Ectodermal cell (in vitro differentiated cells): Measurements from ENCODE around the gene IPO8. TPM values are rescaled to one million over a fixed set of nuclear protein-coding genes. Genes with fewer than 3 reads are reported as not detected.

Source experiments
- H3K27ac ChIP-seq: 2 replicates; pipeline ENCODE4 v1.7.0; 2013; ENCODE audit warnings: mild to moderate bottlenecking, low read depth, low read length; ENCODE audit not compliant: insufficient read depth, poor library complexity, severe bottlenecking
- H3K27me3 ChIP-seq: 2 replicates; pipeline ENCODE4 v1.7.0; 2013; ENCODE audit warnings: mild to moderate bottlenecking, low read length; ENCODE audit not compliant: insufficient read depth, control insufficient read depth, poor library complexity, severe bottlenecking
- H3K36me3 ChIP-seq: one replicate; pipeline ENCODE4 v1.7.0; 2013; ENCODE audit warnings: low read length; ENCODE audit not compliant: control insufficient read depth, insufficient read depth
- H3K4me1 ChIP-seq: one replicate; pipeline ENCODE4 v1.7.0; 2013; ENCODE audit warnings: low read length; ENCODE audit not compliant: control insufficient read depth, insufficient read depth
- H3K4me3 ChIP-seq: 2 replicates; pipeline ENCODE4 v1.7.0; 2013; ENCODE audit warnings: low read depth, low read length, control low read depth; ENCODE audit not compliant: insufficient read depth
- H3K9me3 ChIP-seq: 2 replicates; pipeline ENCODE4 v1.7.0; 2013; ENCODE audit warnings: mild to moderate bottlenecking, low read length, moderate library complexity; ENCODE audit not compliant: control insufficient read depth
- WGBS, 2 experiments: methylation state at CpG; one replicate each; pipeline ENCODE4 v1.1.7; 2013; ENCODE audit warnings: missing lambda C conversion rate in 2 of 2; 5-methylcytosine and 5-hydroxymethylcytosine counted together
- polyA plus RNA-seq, 4 experiments: library from polyadenylated mRNA; stranded (reverse); fragments of 50-300 nt; gene quantifications; one replicate each; pipeline ENCODE4 v1.2.3, GENCODE V29; 2013

The IPO8 gene
- 53.7 TPM for polyA plus RNA-seq (2013, experiment 1 of 4)
- 54.5 TPM for polyA plus RNA-seq (2013, experiment 2 of 4)
- polyA plus RNA-seq (2013, experiment 3 of 4) = 39.2 TPM
- 43.8 TPM for polyA plus RNA-seq (2013, experiment 4 of 4)

DNA sequence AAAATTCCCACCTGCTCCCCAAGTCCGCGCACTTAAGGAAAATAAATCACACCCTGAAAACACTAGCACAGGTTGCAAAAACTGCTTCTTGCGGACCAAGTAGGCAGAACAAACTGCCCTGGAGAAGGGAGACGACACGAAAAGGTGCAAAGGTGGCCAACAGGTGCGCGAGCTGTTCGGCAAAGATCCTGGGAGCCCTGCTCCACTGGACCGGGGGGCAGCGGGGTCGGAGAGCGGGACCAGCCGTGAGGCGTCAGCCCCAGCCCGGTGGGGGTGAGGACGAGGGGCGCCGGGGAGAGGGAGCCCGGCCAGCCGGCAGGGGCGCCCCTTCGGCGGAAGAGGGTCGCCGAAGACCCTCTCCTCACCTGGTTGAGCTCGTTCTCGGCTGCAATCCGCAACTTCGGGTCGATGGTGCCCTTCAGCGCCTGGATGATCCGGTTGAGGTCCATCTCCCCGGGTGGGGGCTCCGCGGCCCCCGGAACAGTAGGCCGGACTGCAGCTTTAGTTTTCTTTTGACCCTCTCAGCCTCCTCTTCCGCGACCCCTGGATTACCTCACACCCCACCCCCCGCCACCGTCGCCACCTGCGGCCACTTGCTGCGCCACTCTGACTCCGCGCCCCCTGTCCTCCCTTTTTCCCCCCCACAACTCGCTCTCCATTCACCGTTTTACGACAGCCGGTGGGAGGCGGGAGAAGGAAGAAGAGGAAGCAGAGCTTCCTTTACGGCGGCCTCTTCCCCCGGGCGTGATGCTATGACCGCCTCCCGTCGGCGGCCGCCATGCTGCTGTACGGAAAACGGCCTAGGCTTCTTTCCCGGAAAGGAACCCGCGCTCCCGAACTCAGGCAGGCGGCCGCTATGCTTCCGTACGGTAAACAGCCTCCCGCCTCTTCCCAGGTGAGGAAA, at the start of gene IPO8:
Gene IPO8, minus strand, starts transcription at position 671 of the 904 bp plus-strand sequence. Its CDS starts 222 bp downstream, at position 449.
- no peak within 1 kb of the TSS for H3K27ac ChIP-seq

DNA sequence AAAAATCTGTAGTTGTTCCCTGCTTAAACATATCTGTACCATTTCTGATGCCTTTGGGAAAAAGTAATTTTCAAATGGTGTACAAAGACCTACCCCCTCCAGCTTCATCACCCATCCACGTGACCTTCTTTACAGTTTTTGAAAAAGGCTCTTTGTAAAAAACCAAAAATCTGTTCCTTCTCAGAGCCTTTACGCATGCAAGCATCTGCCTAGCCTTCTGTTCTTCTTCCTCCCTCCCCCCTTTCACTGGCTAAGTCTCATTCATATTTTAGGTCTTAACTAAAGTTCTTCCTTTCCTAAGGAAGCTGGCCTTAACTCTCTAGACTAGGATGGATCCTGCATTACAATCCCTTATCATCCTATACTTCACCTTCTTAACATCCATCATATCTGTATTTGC, 48.7 kb upstream of the IPO8 start:
- Histone ChIP-seq H3K4me3 (no peak overlapping the region), H3K27ac (no peak overlapping the region), H3K9me3 (no peaks in the 10 kb centered on the region), H3K4me1 (no peaks in the 10 kb centered on the region), H3K27me3 (no peaks in the 10 kb centered on the region), H3K36me3 (peaks cover under 1% of the 10 kb centered on the region)
- 91 to 96% methylated on average over 2 of the region's 2 CpGs for WGBS, 2 experiments

More for the DNA sequence above, at the start of gene IPO8:
- peak within 1 kb of the TSS; percentile 55 for H3K4me3 ChIP-seq
- no peaks in the 10 kb centered on the region for H3K36me3 ChIP-seq
- 0% methylated on average over 71 of the region's 71 CpGs for WGBS, 2 experiments
- no peaks in the 10 kb centered on the region for H3K27me3 ChIP-seq
- H3K4me1 ChIP-seq = peaks cover 9% of the 10 kb centered on the region
- no peaks in the 10 kb centered on the region for H3K9me3 ChIP-seq

DNA sequence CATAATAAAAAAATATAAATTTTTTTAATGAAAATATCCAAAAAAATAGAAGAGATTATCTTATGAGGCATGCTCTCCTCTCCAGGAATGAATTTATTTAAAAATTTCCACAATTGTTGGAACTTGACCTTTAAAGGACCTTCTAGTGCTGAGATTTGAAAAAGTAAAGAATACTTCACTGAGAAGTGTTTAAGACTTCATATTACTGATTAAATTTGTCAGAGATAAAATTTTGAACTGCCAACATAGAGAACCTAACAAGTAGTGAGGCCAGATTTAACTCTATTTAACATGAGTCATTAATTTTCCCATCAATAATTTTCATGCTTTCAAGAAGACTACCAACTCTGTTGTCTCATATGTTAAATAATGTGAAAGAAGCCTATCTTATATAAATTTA, 44.6 kb upstream of the IPO8 start:
- peaks cover 4% of the 10 kb centered on the region for H3K36me3 ChIP-seq
- H3K4me3 ChIP-seq = no peak overlapping the region
- no peak overlapping the region for H3K27ac ChIP-seq
- H3K4me1 ChIP-seq = no peaks in the 10 kb centered on the region
- H3K9me3 ChIP-seq = no peaks in the 10 kb centered on the region
- no peaks in the 10 kb centered on the region for H3K27me3 ChIP-seq

DNA sequence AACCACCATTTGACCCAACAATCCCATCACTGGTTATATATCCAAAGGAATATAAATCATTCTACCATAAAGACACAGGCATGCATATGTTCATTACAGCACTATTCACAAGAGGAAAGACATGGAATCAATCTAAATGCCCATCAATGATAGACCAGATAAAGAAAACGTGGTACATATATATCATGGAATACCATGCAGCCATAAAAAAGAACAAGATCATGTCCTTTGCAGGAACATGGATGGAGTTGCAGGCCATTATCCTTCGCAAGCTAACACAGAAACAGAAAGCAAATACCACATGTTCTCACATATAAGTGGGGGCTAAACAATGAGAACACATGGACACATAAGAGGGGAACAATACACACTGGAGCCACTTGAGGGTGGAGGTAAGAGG, 43.4 kb upstream of the IPO8 start:
- no peaks in the 10 kb centered on the region for H3K9me3 ChIP-seq
- WGBS, 2 experiments = 89 to 100% methylated on average over 2 of the region's 2 CpGs
- no peak overlapping the region for H3K27ac ChIP-seq
- no peaks in the 10 kb centered on the region for H3K27me3 ChIP-seq
- no peaks in the 10 kb centered on the region for H3K4me1 ChIP-seq
- H3K4me3 ChIP-seq = no peak overlapping the region
- peaks cover 4% of the 10 kb centered on the region for H3K36me3 ChIP-seq

DNA sequence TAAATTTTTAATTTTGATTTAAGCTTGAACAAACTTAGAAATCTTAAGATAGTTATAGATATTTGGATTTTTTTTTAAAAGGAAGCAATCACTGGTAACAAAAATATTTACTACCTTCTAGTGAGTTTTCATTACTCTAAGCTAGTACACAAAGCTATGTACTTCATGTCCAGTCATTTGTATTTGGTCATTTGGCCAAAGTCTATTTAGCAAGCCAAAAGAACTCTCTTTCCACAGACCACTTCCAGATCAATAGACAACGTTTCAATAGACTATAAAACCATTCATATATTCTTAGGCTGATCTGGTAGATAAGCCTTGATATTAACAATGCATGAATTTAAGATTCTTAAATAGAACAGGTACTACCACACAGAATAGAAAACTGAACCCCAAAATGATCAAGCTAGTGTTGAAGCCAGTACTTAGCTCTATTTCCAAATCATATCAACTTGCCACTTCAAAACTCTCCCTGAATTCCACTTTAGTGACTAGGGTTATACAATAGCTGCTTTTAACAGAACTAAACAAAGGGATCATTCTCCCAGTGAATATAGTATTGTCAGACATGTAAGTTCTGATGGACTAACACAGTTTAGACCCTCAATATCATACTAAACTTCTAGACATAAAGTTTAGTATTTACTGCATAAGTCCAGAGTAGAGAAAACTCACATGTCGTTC, 37.4 kb upstream of the IPO8 start:
- WGBS, 2 experiments = 100% methylated on average over 1 to 2 of the region's 2 CpGs

DNA sequence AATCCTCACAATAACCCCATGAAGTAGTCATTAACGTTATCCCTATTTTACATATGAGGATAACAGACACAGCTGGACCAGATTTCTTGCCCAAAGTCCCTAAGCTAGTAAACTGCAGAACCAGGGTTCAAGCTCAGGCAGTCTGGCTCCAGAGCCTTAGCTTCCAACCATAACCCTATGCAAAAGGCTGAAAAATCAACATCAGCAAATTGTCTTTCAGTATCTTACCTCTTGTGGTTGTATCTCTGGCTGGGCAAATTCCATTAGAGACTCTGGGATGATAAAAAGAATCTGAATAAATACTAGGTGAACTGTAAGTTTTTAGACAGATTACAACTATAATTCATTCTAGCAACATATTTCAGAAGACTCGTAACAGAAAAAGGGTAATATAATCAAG, 34.3 kb upstream of the IPO8 start:
- Histone ChIP-seq H3K4me3 (no peak overlapping the region), H3K27ac (no peak overlapping the region), H3K4me1 (no peaks in the 10 kb centered on the region), H3K36me3 (no peaks in the 10 kb centered on the region), H3K27me3 (no peaks in the 10 kb centered on the region), H3K9me3 (no peaks in the 10 kb centered on the region)
- 96 to 98% methylated on average over 2 of the region's 2 CpGs for WGBS, 2 experiments

More for the DNA sequence above, 37.4 kb upstream of the IPO8 start:
- no peaks in the 10 kb centered on the region for H3K27me3 ChIP-seq
- no peak overlapping the region for H3K27ac ChIP-seq
- H3K4me1 ChIP-seq = no peaks in the 10 kb centered on the region
- no peaks in the 10 kb centered on the region for H3K36me3 ChIP-seq
- no peaks in the 10 kb centered on the region for H3K9me3 ChIP-seq
- H3K4me3 ChIP-seq = no peak overlapping the region

DNA sequence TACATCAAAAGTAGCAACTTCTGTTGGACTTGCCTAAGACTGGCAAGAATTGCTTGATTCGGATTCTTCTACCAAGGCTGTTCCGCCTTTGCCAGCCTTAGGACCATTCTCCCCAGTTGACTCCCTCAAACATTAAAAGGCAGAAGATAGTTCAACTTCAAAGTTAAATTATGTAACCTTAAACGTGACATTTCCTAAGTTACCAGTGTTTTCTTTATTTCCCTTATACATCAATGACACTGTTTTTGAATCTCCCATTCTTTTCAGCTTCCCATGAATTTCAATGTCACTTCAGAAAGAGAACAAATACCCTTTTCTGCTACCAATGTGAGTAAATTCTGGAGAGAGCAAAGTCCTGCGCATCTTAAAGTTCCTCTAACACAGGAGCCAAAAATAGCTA, 33.9 kb upstream of the IPO8 start:
- Histone ChIP-seq H3K27ac (no peak overlapping the region), H3K9me3 (no peaks in the 10 kb centered on the region), H3K27me3 (no peaks in the 10 kb centered on the region), H3K36me3 (no peaks in the 10 kb centered on the region), H3K4me3 (no peak overlapping the region), H3K4me1 (no peaks in the 10 kb centered on the region)
- 93 to 95% methylated on average over 4 of the region's 4 CpGs for WGBS, 2 experiments

DNA sequence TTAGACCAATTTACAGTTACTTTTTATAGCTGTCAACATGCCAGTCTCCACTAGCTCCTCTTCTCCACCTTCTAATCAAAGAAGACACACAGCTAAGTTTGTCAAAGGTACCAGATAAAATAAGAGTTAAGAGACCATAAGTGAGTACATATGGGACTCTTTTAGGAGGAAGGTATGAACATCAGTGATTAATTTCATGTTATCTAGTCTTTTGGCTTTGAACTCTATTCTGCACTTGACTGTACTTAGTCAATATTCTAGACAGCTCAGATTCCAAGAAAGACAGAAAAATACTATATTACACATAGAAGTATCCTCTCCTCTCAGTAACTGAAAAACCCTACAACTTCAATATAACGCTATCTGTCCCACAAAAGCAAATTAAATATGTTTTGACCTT, 31.0 kb upstream of the IPO8 start:
- no peaks in the 10 kb centered on the region for H3K4me1 ChIP-seq
- no peaks in the 10 kb centered on the region for H3K27me3 ChIP-seq
- H3K36me3 ChIP-seq = no peaks in the 10 kb centered on the region
- H3K27ac ChIP-seq = no peak overlapping the region
- 100% methylated on average over 1 of the region's 1 CpG for WGBS, 2 experiments
- no peak overlapping the region for H3K4me3 ChIP-seq
- H3K9me3 ChIP-seq = no peaks in the 10 kb centered on the region

DNA sequence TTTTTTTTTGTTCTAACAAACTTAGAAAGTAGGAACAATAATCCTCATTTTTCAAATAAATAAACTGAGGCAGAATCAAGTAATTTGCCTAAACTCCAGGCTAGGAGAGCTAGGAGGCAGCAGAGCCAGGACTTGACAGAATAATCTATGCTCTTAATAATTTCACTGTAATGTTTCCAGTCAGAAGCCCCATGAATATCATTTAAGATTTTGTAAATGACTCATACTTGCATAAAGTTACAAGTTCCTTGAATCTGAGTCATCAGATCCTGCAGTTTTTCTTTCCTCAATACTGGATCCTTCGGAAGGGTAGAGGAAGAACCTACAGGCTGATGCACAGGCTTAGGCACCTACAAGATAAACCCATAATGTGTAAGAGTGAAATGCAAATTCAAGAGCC, 30.1 kb upstream of the IPO8 start:
- Histone ChIP-seq H3K4me3 (no peak overlapping the region), H3K9me3 (no peaks in the 10 kb centered on the region), H3K27me3 (no peaks in the 10 kb centered on the region), H3K27ac (no peak overlapping the region), H3K4me1 (no peaks in the 10 kb centered on the region), H3K36me3 (no peaks in the 10 kb centered on the region)
- WGBS, 2 experiments = 100% methylated on average over 1 of the region's 1 CpG

DNA sequence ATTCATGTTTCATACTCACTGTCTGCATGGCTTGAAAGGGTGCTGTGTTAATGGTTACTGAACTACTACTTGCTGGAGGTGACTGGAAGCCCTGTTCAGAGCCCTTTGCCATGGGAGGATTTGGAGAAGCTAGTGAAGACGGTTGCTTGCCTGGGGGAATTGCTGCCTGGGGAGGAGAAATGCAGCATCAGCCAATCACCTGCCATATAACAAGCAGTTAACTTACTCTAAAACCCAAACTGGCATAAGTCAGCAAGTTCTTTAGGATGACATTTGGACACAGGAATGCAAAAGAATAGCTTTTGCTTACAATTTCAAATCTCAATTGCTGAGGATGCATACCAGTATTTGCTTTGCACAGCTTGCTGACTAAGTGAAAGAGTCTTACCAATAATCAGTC, 23.4 kb upstream of the IPO8 start:
- H3K4me3 ChIP-seq = no peak overlapping the region
- H3K36me3 ChIP-seq = peaks cover 4% of the 10 kb centered on the region
- H3K27ac ChIP-seq = no peak overlapping the region
- WGBS, 2 experiments = 60 to 63% methylated on average over 1 of the region's 1 CpG
- H3K27me3 ChIP-seq = no peaks in the 10 kb centered on the region
- H3K4me1 ChIP-seq = no peaks in the 10 kb centered on the region
- no peaks in the 10 kb centered on the region for H3K9me3 ChIP-seq
